K562 (cell line): Measurements from ENCODE around the gene UPK2. TPM values are rescaled to one million over a fixed set of nuclear protein-coding genes. Genes with fewer than 3 reads are reported as not detected.

ENCODE experiments used
- ARHGAP35 ChIP-seq: fragments of 450-650 bp; IDR thresholded peaks from 2 replicates; pipeline ENCODE4 v1.6.1; 2018; ENCODE audit not compliant: partially characterized antibody
- FOXK1 ChIP-seq: sonication (generic); formaldehyde crosslinking; IDR thresholded peaks from 2 replicates; pipeline ENCODE4 v1.8.0; 2022; ENCODE audit warnings: missing genetic modification reagents, mild to moderate bottlenecking, borderline replicate concordance
- NFE2L1 ChIP-seq: fragments of 450-650 bp; IDR thresholded peaks from 2 replicates; pipeline ENCODE4 v1.6.1; 2016; ENCODE audit warnings: missing genetic modification characterization, low read depth, mild to moderate bottlenecking, missing compliant biosample characterization, moderate library complexity, borderline replicate concordance
- RBM17 ChIP-seq: fragments of 200-400 bp; formaldehyde crosslinking; IDR thresholded peaks from 2 replicates; pipeline ENCODE4 v1.6.1; 2017; ENCODE audit warnings: low read depth, mild to moderate bottlenecking, low read length, borderline replicate concordance
- SMARCA5 ChIP-seq: fragments of 450-650 bp; IDR thresholded peaks from 2 replicates; pipeline ENCODE4 v1.6.1; 2016
- SRF ChIP-seq, 2 experiments: fragments of 250-450, 450-650 bp in 1 of 2; sonication (Bioruptor Pico) in 1 of 2; sonication (generic) in 1 of 2; formaldehyde crosslinking; IDR thresholded peaks; 2 replicates each; pipeline versions ENCODE4 v1.5.0 to v1.5.1; 2020 to 2022; ENCODE audit warnings: mild to moderate bottlenecking in 1 of 2, missing genetic modification reagents in 1 of 2
- ZNF239 ChIP-seq: fragments of 250-450 bp; sonication (Bioruptor Pico); IDR thresholded peaks from 2 replicates; pipeline ENCODE4 v1.4.0; 2020; ENCODE audit warnings: mild to moderate bottlenecking
- polyA plus RNA-seq, 8 experiments: library from polyadenylated mRNA; depleted of rRNA in 4 of 8; stranded (reverse) in 5 of 8; unstranded in 3 of 8; fragments of >200 nt; fragmentation: Nextera tagmentation in 2 of 8; fragmentation: Illumina TruSeq in 1 of 8; extraction: Ambion mirVana in 2 of 8; extraction: Trizol in 1 of 8; gene quantifications; 2 replicates each; pipeline versions ENCODE4 v1.2.1 to v1.2.3, GENCODE V29; 2011 to 2014; ENCODE audit warnings: inconsistent platforms in 1 of 8, missing spikeins in 1 of 8
- total RNA-seq, 7 experiments: library from RNA; depleted of rRNA in 6 of 7; stranded (reverse); fragments of >200 nt in 6 of 7; fragmentation: Illumina TruSeq in 2 of 7; extraction: Trizol in 2 of 7; gene quantifications; 2 replicates each; pipeline versions ENCODE4 v1.2.1 to v1.2.3, GENCODE V29; 2011 to 2021; ENCODE audit warnings: low replicate concordance in 1 of 7
- TF ChIP-seq, protein P1 (sequence below): sonication (generic); formaldehyde crosslinking; IDR thresholded peaks from 2 replicates; pipeline ENCODE4 v1.8.0; 2022; ENCODE audit warnings: mild to moderate bottlenecking, missing genetic modification reagents
- TF ChIP-seq, protein P2 (sequence below): fragments of 250-450 bp; sonication (Bioruptor Pico); IDR thresholded peaks from 2 replicates; pipeline ENCODE4 v1.8.0; 2021; ENCODE audit warnings: moderate library complexity, mild to moderate bottlenecking, inconsistent platforms
- TF ChIP-seq, protein P3 (sequence below): fragments of 450-650 bp; IDR thresholded peaks from 2 replicates; pipeline ENCODE4 v1.7.0; 2016; ENCODE audit warnings: borderline replicate concordance

UPK2 gene
- total and polyA plus RNA-seq, 9 of the 15 experiments (the other 6 are each of a cell fraction or from before 2014, with no cell fraction given), result not detected

DNA sequence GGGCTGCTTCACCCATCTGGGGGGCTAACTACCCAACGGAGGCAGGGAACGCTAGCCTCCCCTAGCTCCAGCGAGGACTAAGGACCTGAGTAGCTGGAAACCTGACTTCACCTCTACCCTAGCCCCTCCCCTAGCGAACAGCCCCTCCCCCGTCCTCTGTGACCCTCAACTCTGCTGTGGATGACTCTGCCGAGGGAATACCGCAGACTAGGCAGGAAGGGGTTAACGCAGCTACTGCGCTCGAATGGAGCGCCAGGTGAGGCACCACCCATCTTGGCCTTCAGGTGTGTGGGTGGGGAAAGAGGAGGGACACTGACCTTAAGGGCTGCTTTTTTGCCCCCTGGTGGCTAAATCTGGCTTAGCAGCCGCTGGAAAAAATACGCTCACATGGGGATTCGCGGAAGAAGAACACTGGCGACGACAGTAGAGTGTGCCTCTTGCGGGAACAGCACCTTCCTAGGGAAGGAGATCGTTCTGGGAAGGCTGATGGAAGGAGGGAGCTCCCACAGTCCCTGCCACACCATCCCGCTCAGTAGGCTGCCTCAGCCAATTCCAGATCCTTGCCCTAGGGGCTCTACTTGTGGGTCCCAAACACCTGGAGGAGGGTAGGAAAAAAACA is 25.9 kb upstream of the UPK2 start (continued):
- TF ChIP-seq, protein P1, sequence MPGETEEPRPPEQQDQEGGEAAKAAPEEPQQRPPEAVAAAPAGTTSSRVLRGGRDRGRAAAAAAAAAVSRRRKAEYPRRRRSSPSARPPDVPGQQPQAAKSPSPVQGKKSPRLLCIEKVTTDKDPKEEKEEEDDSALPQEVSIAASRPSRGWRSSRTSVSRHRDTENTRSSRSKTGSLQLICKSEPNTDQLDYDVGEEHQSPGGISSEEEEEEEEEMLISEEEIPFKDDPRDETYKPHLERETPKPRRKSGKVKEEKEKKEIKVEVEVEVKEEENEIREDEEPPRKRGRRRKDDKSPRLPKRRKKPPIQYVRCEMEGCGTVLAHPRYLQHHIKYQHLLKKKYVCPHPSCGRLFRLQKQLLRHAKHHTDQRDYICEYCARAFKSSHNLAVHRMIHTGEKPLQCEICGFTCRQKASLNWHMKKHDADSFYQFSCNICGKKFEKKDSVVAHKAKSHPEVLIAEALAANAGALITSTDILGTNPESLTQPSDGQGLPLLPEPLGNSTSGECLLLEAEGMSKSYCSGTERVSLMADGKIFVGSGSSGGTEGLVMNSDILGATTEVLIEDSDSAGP, result peak; percentile 50; the same call in 1 of the 2 replicates
- TF ChIP-seq FOXK1 (CRISPR knock-in tag) (0 out of 2 replicates have a peak, but pooled peaks have one; percentile 22), SRF (CRISPR knock-in tag; IDR thresholded peaks at IDR 0.05) (0 out of 4 replicates have a peak, but pooled peaks of 1 of the 2 experiments have one; percentile 25), ARHGAP35 (no peak), NFE2L1 (tag) (no peak), ZNF239 (CRISPR knock-in tag) (no peak), SMARCA5 (no peak), RBM17 (no peak)
- TF ChIP-seq, protein P2, sequence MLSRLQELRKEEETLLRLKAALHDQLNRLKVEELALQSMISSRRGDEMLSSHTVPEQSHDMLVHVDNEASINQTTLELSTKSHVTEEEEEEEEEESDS (CRISPR knock-in tag), result no peak
- TF ChIP-seq, protein P3, sequence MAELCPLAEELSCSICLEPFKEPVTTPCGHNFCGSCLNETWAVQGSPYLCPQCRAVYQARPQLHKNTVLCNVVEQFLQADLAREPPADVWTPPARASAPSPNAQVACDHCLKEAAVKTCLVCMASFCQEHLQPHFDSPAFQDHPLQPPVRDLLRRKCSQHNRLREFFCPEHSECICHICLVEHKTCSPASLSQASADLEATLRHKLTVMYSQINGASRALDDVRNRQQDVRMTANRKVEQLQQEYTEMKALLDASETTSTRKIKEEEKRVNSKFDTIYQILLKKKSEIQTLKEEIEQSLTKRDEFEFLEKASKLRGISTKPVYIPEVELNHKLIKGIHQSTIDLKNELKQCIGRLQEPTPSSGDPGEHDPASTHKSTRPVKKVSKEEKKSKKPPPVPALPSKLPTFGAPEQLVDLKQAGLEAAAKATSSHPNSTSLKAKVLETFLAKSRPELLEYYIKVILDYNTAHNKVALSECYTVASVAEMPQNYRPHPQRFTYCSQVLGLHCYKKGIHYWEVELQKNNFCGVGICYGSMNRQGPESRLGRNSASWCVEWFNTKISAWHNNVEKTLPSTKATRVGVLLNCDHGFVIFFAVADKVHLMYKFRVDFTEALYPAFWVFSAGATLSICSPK, result no peak
